H7 (cell line): ENCODE results near the gene MBNL2. TPM values are rescaled to one million over a fixed set of nuclear protein-coding genes. Genes with fewer than 3 reads are reported as not detected.

ENCODE experiments used
- DNase-seq: peaks from one replicate; pipeline ENCODE4 v3.0.0; 2012
- H3K27me3 ChIP-seq: 2 replicates; pipeline ENCODE4 v1.6.0; 2011; ENCODE audit warnings: mild to moderate bottlenecking, low read length; ENCODE audit not compliant: control insufficient read depth, insufficient read depth
- H3K36me3 ChIP-seq: replicated peaks from 2 replicates; pipeline ENCODE4 v1.5.1; 2011; ENCODE audit warnings: low read length; ENCODE audit not compliant: control insufficient read depth, insufficient read depth
- H3K4me3 ChIP-seq: 2 replicates; pipeline ENCODE4 v1.5.1; 2011; ENCODE audit warnings: low read depth, mild to moderate bottlenecking, control low read depth, low read length, moderate library complexity; ENCODE audit not compliant: insufficient read depth
- total RNA-seq: library from RNA; depleted of rRNA; stranded (reverse); fragments of >200 nt; shearing (Covaris generic); gene quantifications from 2 replicates; pipeline ENCODE4 v1.2.3, GENCODE V29; 2014

MBNL2 gene
- total RNA-seq, 1 experiment from 2014 or later: 1.0 TPM

- H3K27me3 ChIP-seq: no peaks in the 10 kb centered on the region
- H3K4me3 ChIP-seq: no peak overlapping the region
- no peaks in the 10 kb centered on the region for H3K36me3 ChIP-seq
- peak; percentile 14 for DNase-seq
Measured at GRCh38 chr13:97413694-97414093, 191.6 kb downstream of the MBNL2 start.

GRCh38 chr13:97414392-97414791 is 192.3 kb downstream of the MBNL2 start:
- H3K36me3 ChIP-seq: no peaks in the 10 kb centered on the region
- H3K27me3 ChIP-seq: no peaks in the 10 kb centered on the region
- no peak for DNase-seq
- H3K4me3 ChIP-seq: no peak overlapping the region

GRCh38 chr13:97417698-97418097 is 195.6 kb downstream of the MBNL2 start:
- no peaks in the 10 kb centered on the region for H3K27me3 ChIP-seq

GRCh38 chr13:97422118-97423054 is 200.3 kb downstream of the MBNL2 start:
- DNase-seq: no peak

More at GRCh38 chr13:97417698-97418097, 195.6 kb downstream of the MBNL2 start:
- no peaks in the 10 kb centered on the region for H3K36me3 ChIP-seq
- no peak overlapping the region for H3K4me3 ChIP-seq
- DNase-seq: peak; percentile 13

GRCh38 chr13:97423300-97424045 is 201.3 kb downstream of the MBNL2 start:
- H3K27me3 ChIP-seq: no peaks in the 10 kb centered on the region
- no peak overlapping the region for H3K4me3 ChIP-seq
- DNase-seq: no peak
- H3K36me3 ChIP-seq: no peaks in the 10 kb centered on the region

More at GRCh38 chr13:97422118-97423054, 200.3 kb downstream of the MBNL2 start:
- Histone ChIP-seq H3K4me3 (no peak overlapping the region), H3K36me3 (no peaks in the 10 kb centered on the region), H3K27me3 (no peaks in the 10 kb centered on the region)

GRCh38 chr13:97425590-97425989 is 203.5 kb downstream of the MBNL2 start:
- H3K27me3 ChIP-seq: no peaks in the 10 kb centered on the region
- H3K4me3 ChIP-seq: no peak overlapping the region
- no peak for DNase-seq
- H3K36me3 ChIP-seq: no peaks in the 10 kb centered on the region

GRCh38 chr13:97426695-97427094 is 204.6 kb downstream of the MBNL2 start:
- DNase-seq: no peak
- H3K36me3 ChIP-seq: no peaks in the 10 kb centered on the region
- H3K4me3 ChIP-seq: no peak overlapping the region
- no peaks in the 10 kb centered on the region for H3K27me3 ChIP-seq

GRCh38 chr13:97429681-97430081 is 207.5 kb downstream of the MBNL2 start:
- DNase-seq: no peak
- Histone ChIP-seq H3K36me3 (no peaks in the 10 kb centered on the region), H3K4me3 (no peak overlapping the region), H3K27me3 (no peaks in the 10 kb centered on the region)

GRCh38 chr13:97430296-97430695 is 208.2 kb downstream of the MBNL2 start:
- Histone ChIP-seq H3K36me3 (no peaks in the 10 kb centered on the region), H3K27me3 (no peaks in the 10 kb centered on the region), H3K4me3 (no peak overlapping the region)
- no peak for DNase-seq

GRCh38 chr13:97431171-97431764 is 209.1 kb downstream of the MBNL2 start:
- no peak overlapping the region for H3K4me3 ChIP-seq

GRCh38 chr13:97432232-97432916 is 210.2 kb downstream of the MBNL2 start:
- DNase-seq: no peak
- H3K27me3 ChIP-seq: no peaks in the 10 kb centered on the region
- peak overlapping the region; percentile 70 for H3K4me3 ChIP-seq

More at GRCh38 chr13:97431171-97431764, 209.1 kb downstream of the MBNL2 start:
- Histone ChIP-seq H3K27me3 (no peaks in the 10 kb centered on the region), H3K36me3 (no peaks in the 10 kb centered on the region; the same call in 1 of the 2 replicates)
- no peak for DNase-seq

GRCh38 chr13:97432917-97433726 is 211.0 kb downstream of the MBNL2 start:
- H3K27me3 ChIP-seq: no peaks in the 10 kb centered on the region
- DNase-seq: peak; percentile 84
- H3K4me3 ChIP-seq: peak overlapping the region; percentile 70
- H3K36me3 ChIP-seq: no peaks in the 10 kb centered on the region; the same call in 1 of the 2 replicates

More at GRCh38 chr13:97432232-97432916, 210.2 kb downstream of the MBNL2 start:
- no peaks in the 10 kb centered on the region; the same call in 1 of the 2 replicates for H3K36me3 ChIP-seq

- no peaks in the 10 kb centered on the region; the same call in 1 of the 2 replicates for H3K36me3 ChIP-seq
- peak; percentile 90 for DNase-seq
- no peaks in the 10 kb centered on the region for H3K27me3 ChIP-seq
- peak within 1 kb of the TSS; percentile 81 for H3K4me3 ChIP-seq
Measured at GRCh38 chr13:97433727-97434396, 211.7 kb downstream of the MBNL2 start, which contains the start of gene RAP2A. Gene RAP2A, plus strand, starts transcription at chr13:97434169. Its CDS starts 302 bp downstream, at chr13:97434471.
